ENCODE measurements around the gene ARHGAP6.
A peak's percentile ranks its signal among the peaks of the same experiment; 100 is the strongest.

Gene ARHGAP6

GRCh38 chrX:11342673-11343072, 323.0 kb downstream of the ARHGAP6 start:
- DNase-seq: no peak

- peak; percentile 82 for DNase-seq
These were observed 324.2 kb downstream of the ARHGAP6 start for GRCh38 chrX:11341274-11342201.

- no peak for DNase-seq
These were observed 328.3 kb downstream of the ARHGAP6 start for GRCh38 chrX:11337292-11338009.

- DNase-seq: no peak
These were observed 329.5 kb downstream of the ARHGAP6 start for GRCh38 chrX:11336201-11336600.

- no peak for DNase-seq
These were observed 331.6 kb downstream of the ARHGAP6 start for GRCh38 chrX:11334165-11334564.

- DNase-seq: no peak
These were observed 333.9 kb downstream of the ARHGAP6 start for GRCh38 chrX:11331788-11332187.

GRCh38 chrX:11329021-11329420, 336.7 kb downstream of the ARHGAP6 start:
- DNase-seq: peak; percentile 5

GRCh38 chrX:11328134-11328533, 337.6 kb downstream of the ARHGAP6 start:
- no peak for DNase-seq

- no peak for DNase-seq
These were observed 343.7 kb downstream of the ARHGAP6 start for GRCh38 chrX:11321986-11322385.

- DNase-seq: no peak
These were observed 345.8 kb downstream of the ARHGAP6 start for GRCh38 chrX:11319806-11320520.

- DNase-seq: no peak
These were observed 354.0 kb downstream of the ARHGAP6 start for GRCh38 chrX:11311706-11312105.

GRCh38 chrX:11309220-11309619, 356.5 kb downstream of the ARHGAP6 start:
- no peak for DNase-seq

GRCh38 chrX:11305641-11306040, 360.1 kb downstream of the ARHGAP6 start:
- no peak for DNase-seq

- DNase-seq: no peak
These were observed 360.9 kb downstream of the ARHGAP6 start for GRCh38 chrX:11304829-11305228.

- DNase-seq: no peak
These were observed 367.1 kb downstream of the ARHGAP6 start for GRCh38 chrX:11298600-11298999.

- DNase-seq: no peak
These were observed 369.7 kb downstream of the ARHGAP6 start for GRCh38 chrX:11296051-11296450.

- DNase-seq: no peak
These were observed 372.6 kb downstream of the ARHGAP6 start, which contains the start of gene AMELX for GRCh38 chrX:11293113-11293512. TSS of gene AMELX (plus strand) at chrX:11293413. CDS start at chrX:11294789, 1,376 bp downstream.

GRCh38 chrX:11290416-11291102, 375.2 kb downstream of the ARHGAP6 start:
- DNase-seq: no peak

- peak; percentile 28 for DNase-seq
These were observed 378.2 kb downstream of the ARHGAP6 start for GRCh38 chrX:11287505-11287904.

- no peak for DNase-seq
These were observed 380.1 kb downstream of the ARHGAP6 start for GRCh38 chrX:11285651-11286050.

- no peak for DNase-seq
These were observed 383.7 kb downstream of the ARHGAP6 start for GRCh38 chrX:11282043-11282442.

GRCh38 chrX:11273544-11273943, 392.2 kb downstream of the ARHGAP6 start:
- no peak for DNase-seq

- no peak for DNase-seq
These were observed 392.9 kb downstream of the ARHGAP6 start for GRCh38 chrX:11272863-11273262.
